RWPE2 (cell line): Measurements from ENCODE around the gene VWA3B.

ENCODE experiments used
- ATAC-seq: fragments of 200-7000 bp; cut with Tn5 transposase; 3 replicates; pipeline ENCODE4 v1.9.1; 2021; ENCODE audit warnings: low read depth
- DNase-seq: peaks from one replicate; pipeline ENCODE4 v3.0.0-alpha.2; 2020; ENCODE audit warnings: low spot score
- H3K27ac ChIP-seq: fragments of 450-650 bp; 2 replicates; pipeline ENCODE4 v1.5.1; 2017; ENCODE audit warnings: mild to moderate bottlenecking; ENCODE audit not compliant: poor library complexity, severe bottlenecking
- H3K27me3 ChIP-seq: fragments of 250-450 bp; sonication (Bioruptor Pico); 2 replicates; pipeline ENCODE4 v1.5.1; 2021; ENCODE audit warnings: mild to moderate bottlenecking, moderate library complexity; ENCODE audit not compliant: insufficient read depth, poor library complexity, severe bottlenecking
- H3K36me3 ChIP-seq: fragments of 250-450 bp; sonication (Bioruptor Pico); 2 replicates; pipeline ENCODE4 v1.5.1; 2020; ENCODE audit warnings: low read depth, mild to moderate bottlenecking, moderate library complexity
- H3K4me1 ChIP-seq: fragments of 250-450 bp; sonication (Bioruptor Pico); 2 replicates; pipeline ENCODE4 v1.5.1; 2021; ENCODE audit warnings: mild to moderate bottlenecking, moderate library complexity; ENCODE audit not compliant: insufficient read depth, poor library complexity, severe bottlenecking
- H3K4me3 ChIP-seq: fragments of 250-450 bp; sonication (Bioruptor Pico); 2 replicates; pipeline ENCODE4 v1.5.1; 2021; ENCODE audit warnings: mild to moderate bottlenecking, moderate library complexity; ENCODE audit not compliant: severe bottlenecking
- H3K9me3 ChIP-seq: fragments of 250-450 bp; sonication (Bioruptor Pico); 2 replicates; pipeline ENCODE4 v1.5.1; 2021; ENCODE audit warnings: mild to moderate bottlenecking, moderate library complexity; ENCODE audit not compliant: severe bottlenecking
- CTCF ChIP-seq: fragments of 450-650 bp; IDR thresholded peaks from one replicate; pipeline ENCODE4 v1.5.1; 2017; ENCODE audit warnings: mild to moderate bottlenecking, moderate library complexity; ENCODE audit not compliant: poor library complexity, severe bottlenecking

Gene VWA3B

GRCh38 chr2:98247383-98247782 lies 160.4 kb downstream of the VWA3B start:
- Histone ChIP-seq H3K27me3 (no peaks in the 10 kb centered on the region), H3K36me3 (no peaks in the 10 kb centered on the region), H3K4me3 (no peak overlapping the region), H3K9me3 (no peaks in the 10 kb centered on the region), H3K27ac (no peak overlapping the region), H3K4me1 (no peaks in the 10 kb centered on the region)
- TF ChIP-seq CTCF, result no peak
- ATAC-seq (no peak), DNase-seq (no peak)

DNA sequence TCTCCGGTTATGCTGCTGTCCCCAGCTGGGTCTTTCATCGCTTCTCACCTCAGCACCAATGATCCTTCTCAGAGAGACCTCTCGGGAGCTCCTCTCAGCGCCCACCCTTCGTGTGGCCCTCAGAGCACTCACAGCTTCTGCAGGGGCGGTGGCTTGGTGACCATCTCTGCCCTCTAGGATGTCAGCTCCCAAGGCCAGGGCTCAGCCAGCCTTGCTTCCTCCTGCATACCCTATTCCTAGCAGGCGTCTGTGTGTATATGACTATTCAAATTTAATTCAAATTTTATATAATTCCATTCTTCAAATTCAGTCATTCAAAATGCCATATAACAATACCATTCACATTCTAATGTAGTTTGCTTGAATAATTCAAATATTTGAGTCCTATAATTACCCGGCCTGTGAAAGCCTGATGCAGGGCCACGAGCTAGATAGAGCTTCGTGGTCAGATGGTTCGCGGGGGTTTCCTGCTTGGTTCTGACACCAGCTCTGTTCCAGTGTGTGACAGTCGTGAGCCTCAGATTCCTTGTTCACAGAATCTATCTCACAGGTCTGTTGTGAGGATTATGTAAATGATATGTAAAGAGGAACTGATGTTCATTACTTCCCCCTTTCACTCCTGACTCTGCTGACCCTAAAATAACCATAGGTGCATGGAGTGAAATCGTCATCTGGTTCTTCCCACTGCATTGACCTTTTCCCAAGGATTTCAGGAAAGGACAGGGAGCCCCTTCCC lies 165.2 kb downstream of the VWA3B start:
- no peak for TF ChIP-seq CTCF
- Histone ChIP-seq H3K36me3 (no peaks in the 10 kb centered on the region), H3K4me3 (no peak overlapping the region), H3K4me1 (no peaks in the 10 kb centered on the region), H3K27ac (no peak overlapping the region), H3K27me3 (no peaks in the 10 kb centered on the region), H3K9me3 (no peaks in the 10 kb centered on the region)
- DNase-seq (no peak), ATAC-seq (no peak)

- H3K4me3 ChIP-seq, result no peak overlapping the region
- DNase-seq, result no peak
- no peaks in the 10 kb centered on the region for H3K36me3 ChIP-seq
- no peaks in the 10 kb centered on the region for H3K27me3 ChIP-seq
- no peak for TF ChIP-seq CTCF
- H3K27ac ChIP-seq, result no peak overlapping the region
- H3K4me1 ChIP-seq, result no peaks in the 10 kb centered on the region
- no peak for ATAC-seq
- no peaks in the 10 kb centered on the region for H3K9me3 ChIP-seq
These were observed 166.6 kb downstream of the VWA3B start for GRCh38 chr2:98253461-98254070.

DNA sequence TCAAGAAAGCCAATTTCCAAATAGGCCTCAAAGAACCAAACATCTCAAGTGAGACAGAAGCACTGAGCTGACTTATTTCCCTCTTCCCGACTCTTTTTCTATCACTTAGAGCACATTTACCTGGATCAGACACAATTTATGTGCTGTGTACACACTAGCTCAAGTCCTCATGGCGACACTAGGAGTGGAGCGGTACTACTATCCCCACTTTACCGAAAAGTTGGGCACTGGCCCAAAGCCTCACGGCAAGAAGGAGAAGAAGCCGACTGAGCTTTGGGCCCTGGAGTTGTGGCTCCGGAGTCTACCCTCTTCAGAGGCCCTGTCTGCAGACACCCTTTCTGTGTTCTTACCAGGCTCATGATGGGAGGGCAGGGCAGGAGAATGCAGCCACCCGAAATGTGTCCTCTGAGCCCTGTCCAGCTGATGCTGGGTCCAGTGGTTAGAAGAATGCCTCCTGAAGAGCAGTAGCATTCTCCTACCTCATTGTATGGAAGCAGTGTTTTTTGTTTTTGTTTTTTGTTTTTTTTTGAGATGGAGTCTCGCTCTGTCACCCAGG lies 167.6 kb downstream of the VWA3B start:
- Histone ChIP-seq H3K27ac (no peak overlapping the region), H3K27me3 (no peaks in the 10 kb centered on the region), H3K4me1 (no peaks in the 10 kb centered on the region), H3K4me3 (no peak overlapping the region), H3K9me3 (no peaks in the 10 kb centered on the region), H3K36me3 (no peaks in the 10 kb centered on the region)
- DNase-seq (no peak), ATAC-seq (no peak)
- no peak for TF ChIP-seq CTCF

DNA sequence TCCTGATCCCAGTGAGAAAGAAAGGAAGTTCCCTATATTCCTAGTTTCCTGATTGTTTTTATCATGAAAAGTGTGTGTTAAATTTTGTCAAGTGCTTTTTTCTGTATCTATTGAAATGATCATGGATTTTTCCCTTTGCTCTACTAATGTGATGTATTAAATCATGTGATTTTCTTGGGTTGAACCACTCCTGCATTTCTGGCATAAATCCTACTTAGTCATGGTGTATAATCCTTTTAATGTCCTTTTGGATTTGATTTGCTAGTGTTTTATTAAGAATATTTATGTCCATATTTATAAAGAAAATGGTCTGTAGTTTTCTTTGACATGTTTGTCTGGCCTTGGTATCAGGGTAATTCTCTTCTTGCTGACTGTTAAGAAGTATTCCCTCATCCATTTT lies 171.9 kb downstream of the VWA3B start:
- Histone ChIP-seq H3K27ac (no peak overlapping the region), H3K4me1 (no peaks in the 10 kb centered on the region), H3K27me3 (no peaks in the 10 kb centered on the region), H3K36me3 (no peaks in the 10 kb centered on the region), H3K4me3 (no peak overlapping the region), H3K9me3 (peaks cover 8% of the 10 kb centered on the region)
- TF ChIP-seq CTCF, result no peak
- ATAC-seq, result no peak
- no peak for DNase-seq
